Activated naive CD8-positive, alpha-beta T cell treated with anti-CD3 and anti-CD28 coated beads for 36 hours (primary cell): Measurements from ENCODE around the gene PARK7. TPM values are rescaled to one million over a fixed set of nuclear protein-coding genes. Genes with fewer than 3 reads are reported as not detected.
"Not testable (repeated sequence)": the region's sequence is repeated elsewhere in the genome, so short reads cannot be mapped to it uniquely, and the experiment has no call there.

Experiments
- DNase-seq: peaks from one replicate; pipeline ENCODE4 v3.0.0; 2021
- H3K27ac Mint-ChIP-seq: one replicate; pipeline ENCODE4 v1.8.0; 2022; ENCODE audit warnings: mild to moderate bottlenecking, moderate library complexity, mixed read lengths
- H3K27me3 Mint-ChIP-seq: one replicate; pipeline ENCODE4 v1.8.0; 2022; ENCODE audit warnings: mild to moderate bottlenecking, mixed read lengths
- H3K36me3 Mint-ChIP-seq: one replicate; pipeline ENCODE4 v1.8.0; 2021; ENCODE audit warnings: mild to moderate bottlenecking, mixed read lengths
- H3K4me1 Mint-ChIP-seq: one replicate; pipeline ENCODE4 v1.8.0; 2021; ENCODE audit warnings: mixed read lengths
- H3K4me3 Mint-ChIP-seq: one replicate; pipeline ENCODE4 v1.8.0; 2022; ENCODE audit warnings: mild to moderate bottlenecking, moderate library complexity, mixed read lengths
- H3K9me3 Mint-ChIP-seq: one replicate; pipeline ENCODE4 v1.8.0; 2022; ENCODE audit warnings: mixed read lengths
- total RNA-seq, 2 experiments: library from RNA; stranded (reverse); gene quantifications; one replicate each; pipeline ENCODE4 v1.2.3, GENCODE V29; 2021

The PARK7 gene
- total RNA-seq, 2 experiments from 2014 or later: 565 to 569 TPM

GRCh38 chr1:7962014-7962335, 464 bp downstream of the PARK7 start:
- no peak for DNase-seq
- Mint-ChIP-seq H3K9me3 (no peaks in the 10 kb centered on the region), H3K27me3 (no peaks in the 10 kb centered on the region), H3K27ac (peak overlapping the region; percentile 97), H3K4me3 (peak overlapping the region; percentile 98), H3K4me1 (peaks cover 45% of the 10 kb centered on the region), H3K36me3 (peaks cover 51% of the 10 kb centered on the region)

- no peak for DNase-seq
- Mint-ChIP-seq H3K4me1 (peaks cover 48% of the 10 kb centered on the region), H3K27me3 (no peaks in the 10 kb centered on the region), H3K4me3 (peak overlapping the region; percentile 98), H3K36me3 (peaks cover 55% of the 10 kb centered on the region), H3K9me3 (no peaks in the 10 kb centered on the region), H3K27ac (peak overlapping the region; percentile 97)
Observed at GRCh38 chr1:7962636-7963377, 1.3 kb downstream of the PARK7 start.

- Mint-ChIP-seq H3K27ac (peak overlapping the region; percentile 97), H3K4me1 (peaks cover 48% of the 10 kb centered on the region), H3K4me3 (peak overlapping the region; percentile 98), H3K36me3 (peaks cover 55% of the 10 kb centered on the region)
- H3K27me3 Mint-ChIP-seq, DNase-seq, H3K9me3 Mint-ChIP-seq: not testable (repeated sequence)
Observed at GRCh38 chr1:7963378-7963730, 1.8 kb downstream of the PARK7 start.

GRCh38 chr1:7963841-7964240, 2.3 kb downstream of the PARK7 start:
- not testable (repeated sequence) for H3K9me3 Mint-ChIP-seq, DNase-seq, H3K27me3 Mint-ChIP-seq
- H3K4me1 Mint-ChIP-seq: peaks cover 50% of the 10 kb centered on the region
- H3K4me3 Mint-ChIP-seq: peak overlapping the region; percentile 98
- H3K36me3 Mint-ChIP-seq: peaks cover 57% of the 10 kb centered on the region
- peak overlapping the region; percentile 63 for H3K27ac Mint-ChIP-seq

GRCh38 chr1:7964476-7964875, 3.0 kb downstream of the PARK7 start:
- no peak for DNase-seq
- H3K36me3 Mint-ChIP-seq: peaks cover 60% of the 10 kb centered on the region
- peaks cover 48% of the 10 kb centered on the region for H3K4me1 Mint-ChIP-seq
- no peaks in the 10 kb centered on the region for H3K9me3 Mint-ChIP-seq
- no peaks in the 10 kb centered on the region for H3K27me3 Mint-ChIP-seq
- H3K4me3 Mint-ChIP-seq: peak overlapping the region; percentile 98
- H3K27ac Mint-ChIP-seq: peak overlapping the region; percentile 32

GRCh38 chr1:7967196-7967595, 5.7 kb downstream of the PARK7 start:
- Mint-ChIP-seq H3K36me3 (peaks cover 76% of the 10 kb centered on the region), H3K4me1 (peaks cover 45% of the 10 kb centered on the region), H3K27me3 (no peaks in the 10 kb centered on the region), H3K4me3 (peak overlapping the region; percentile 36), H3K27ac (peak overlapping the region; percentile 21), H3K9me3 (no peaks in the 10 kb centered on the region)
- DNase-seq: no peak

GRCh38 chr1:7967651-7968050, 6.1 kb downstream of the PARK7 start:
- no peak overlapping the region for H3K27ac Mint-ChIP-seq
- DNase-seq: no peak
- H3K9me3 Mint-ChIP-seq: no peaks in the 10 kb centered on the region
- no peak overlapping the region for H3K4me3 Mint-ChIP-seq
- peaks cover 48% of the 10 kb centered on the region for H3K4me1 Mint-ChIP-seq
- peaks cover 76% of the 10 kb centered on the region for H3K36me3 Mint-ChIP-seq
- H3K27me3 Mint-ChIP-seq: no peaks in the 10 kb centered on the region

GRCh38 chr1:7970246-7970645, 8.7 kb downstream of the PARK7 start:
- Mint-ChIP-seq H3K27me3 (no peaks in the 10 kb centered on the region), H3K27ac (no peak overlapping the region), H3K36me3 (peaks cover 60% of the 10 kb centered on the region), H3K4me3 (no peak overlapping the region), H3K4me1 (peaks cover 29% of the 10 kb centered on the region), H3K9me3 (no peaks in the 10 kb centered on the region)
- no peak for DNase-seq

GRCh38 chr1:7971024-7971423, 9.5 kb downstream of the PARK7 start:
- no peak for DNase-seq
- peaks cover 29% of the 10 kb centered on the region for H3K4me1 Mint-ChIP-seq
- no peaks in the 10 kb centered on the region for H3K9me3 Mint-ChIP-seq
- H3K4me3 Mint-ChIP-seq: no peak overlapping the region
- no peaks in the 10 kb centered on the region for H3K27me3 Mint-ChIP-seq
- H3K36me3 Mint-ChIP-seq: peaks cover 57% of the 10 kb centered on the region
- no peak overlapping the region for H3K27ac Mint-ChIP-seq

GRCh38 chr1:7972285-7972684, 10.8 kb downstream of the PARK7 start:
- no peaks in the 10 kb centered on the region for H3K27me3 Mint-ChIP-seq
- no peaks in the 10 kb centered on the region for H3K9me3 Mint-ChIP-seq
- H3K4me3 Mint-ChIP-seq: no peak overlapping the region
- H3K36me3 Mint-ChIP-seq: peaks cover 51% of the 10 kb centered on the region
- peaks cover 20% of the 10 kb centered on the region for H3K4me1 Mint-ChIP-seq
- no peak for DNase-seq
- H3K27ac Mint-ChIP-seq: no peak overlapping the region

- DNase-seq: no peak
- Mint-ChIP-seq H3K27me3 (no peaks in the 10 kb centered on the region), H3K4me3 (no peak overlapping the region), H3K4me1 (peaks cover 16% of the 10 kb centered on the region), H3K27ac (no peak overlapping the region), H3K36me3 (peaks cover 54% of the 10 kb centered on the region), H3K9me3 (no peaks in the 10 kb centered on the region)
Observed at GRCh38 chr1:7973086-7973485, 11.6 kb downstream of the PARK7 start.

GRCh38 chr1:7975212-7975865, 13.8 kb downstream of the PARK7 start:
- peak; percentile 45 for DNase-seq
- no peaks in the 10 kb centered on the region for H3K9me3 Mint-ChIP-seq
- H3K36me3 Mint-ChIP-seq: peaks cover 53% of the 10 kb centered on the region
- peaks cover 12% of the 10 kb centered on the region for H3K4me1 Mint-ChIP-seq
- H3K27me3 Mint-ChIP-seq: no peaks in the 10 kb centered on the region
- H3K4me3 Mint-ChIP-seq: no peak overlapping the region
- H3K27ac Mint-ChIP-seq: peak overlapping the region; percentile 38

GRCh38 chr1:7980984-7981383, 19.5 kb downstream of the PARK7 start:
- H3K27me3 Mint-ChIP-seq: no peaks in the 10 kb centered on the region
- no peaks in the 10 kb centered on the region for H3K9me3 Mint-ChIP-seq
- H3K4me3 Mint-ChIP-seq: no peak overlapping the region
- H3K4me1 Mint-ChIP-seq: peaks cover 4% of the 10 kb centered on the region
- H3K27ac Mint-ChIP-seq: no peak overlapping the region
- no peak for DNase-seq
- peaks cover 41% of the 10 kb centered on the region for H3K36me3 Mint-ChIP-seq

GRCh38 chr1:7983086-7983778, 21.7 kb downstream of the PARK7 start:
- Mint-ChIP-seq H3K27ac (no peak overlapping the region), H3K9me3 (no peaks in the 10 kb centered on the region), H3K4me1 (peaks cover 12% of the 10 kb centered on the region), H3K27me3 (no peaks in the 10 kb centered on the region), H3K4me3 (no peak overlapping the region), H3K36me3 (peaks cover 36% of the 10 kb centered on the region)
- no peak for DNase-seq

GRCh38 chr1:7984811-7985210, 23.3 kb downstream of the PARK7 start:
- Mint-ChIP-seq H3K27me3 (no peaks in the 10 kb centered on the region), H3K4me1 (peaks cover 12% of the 10 kb centered on the region), H3K36me3 (peaks cover 29% of the 10 kb centered on the region), H3K4me3 (no peak overlapping the region), H3K27ac (no peak overlapping the region), H3K9me3 (no peaks in the 10 kb centered on the region)
- DNase-seq: no peak
